Umbilical cord (tissue), 2 donors: ENCODE data around the gene ZNF532. TPM values are rescaled to one million over a fixed set of nuclear protein-coding genes. Genes with fewer than 3 reads are reported as not detected.

Source experiments
- DNase-seq: peaks from one replicate; pipeline ENCODE4 v3.0.0-alpha.2; 2015; ENCODE audit warnings: low spot score
- total RNA-seq: library from RNA; depleted of rRNA; stranded (reverse); fragments of >200 nt; gene quantifications from one replicate; pipeline ENCODE4 v1.2.3, GENCODE V29; 2014; ENCODE audit warnings: low replicate concordance; ENCODE audit not compliant: insufficient read depth

ZNF532 gene
- total RNA-seq, 1 donor from 2014 or later, result 116 TPM

DNA sequence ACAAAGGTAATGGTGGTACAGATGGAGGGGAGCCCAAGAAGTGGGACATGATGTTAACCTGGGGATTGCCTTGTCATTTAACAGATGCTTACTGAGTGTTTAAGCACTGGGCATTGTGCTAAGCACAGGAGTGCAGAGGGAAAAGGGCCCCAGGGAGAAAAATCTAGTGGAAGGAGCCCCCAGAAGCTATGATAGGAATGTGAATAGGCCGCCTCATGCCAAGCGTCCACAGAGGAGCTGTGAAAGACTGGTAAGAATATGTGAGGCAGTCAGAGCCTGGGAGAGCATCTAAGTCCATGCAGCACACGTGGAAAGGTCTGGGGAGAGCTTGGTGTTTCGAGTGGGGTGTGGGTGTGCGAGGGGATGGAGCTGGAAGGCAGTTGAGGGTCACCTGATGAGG, 5.5 kb downstream of the ZNF532 start:
- peak; percentile 70 for DNase-seq

- no peak for DNase-seq
Observed at GRCh38 chr18:58870621-58871020, 5.9 kb downstream of the ZNF532 start.

GRCh38 chr18:58871514-58872420, 7.1 kb downstream of the ZNF532 start:
- DNase-seq, result no peak

GRCh38 chr18:58878640-58879039, 14.0 kb downstream of the ZNF532 start:
- no peak for DNase-seq

- DNase-seq, result no peak
Observed at GRCh38 chr18:58881477-58881876, 16.8 kb downstream of the ZNF532 start.

DNA sequence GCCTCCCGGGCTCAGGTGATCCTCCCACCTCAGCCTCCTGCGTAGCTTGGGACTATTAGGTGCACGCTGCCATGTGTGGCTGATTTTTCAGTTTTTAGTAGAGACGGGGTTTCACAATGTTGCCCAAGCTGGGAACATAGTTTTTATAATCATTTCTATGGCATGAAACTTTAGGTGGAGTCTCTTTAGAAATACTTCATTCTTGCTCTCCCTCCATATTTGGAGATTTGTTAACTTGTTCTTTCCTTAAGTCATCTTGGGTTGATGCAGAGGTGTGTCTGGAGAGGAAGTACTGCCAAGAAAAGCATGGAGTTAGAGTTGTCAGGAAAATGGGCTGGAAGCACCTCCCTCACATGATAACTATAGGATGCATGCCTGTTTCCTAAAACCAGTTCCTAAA, 17.4 kb downstream of the ZNF532 start:
- DNase-seq, result no peak

DNA sequence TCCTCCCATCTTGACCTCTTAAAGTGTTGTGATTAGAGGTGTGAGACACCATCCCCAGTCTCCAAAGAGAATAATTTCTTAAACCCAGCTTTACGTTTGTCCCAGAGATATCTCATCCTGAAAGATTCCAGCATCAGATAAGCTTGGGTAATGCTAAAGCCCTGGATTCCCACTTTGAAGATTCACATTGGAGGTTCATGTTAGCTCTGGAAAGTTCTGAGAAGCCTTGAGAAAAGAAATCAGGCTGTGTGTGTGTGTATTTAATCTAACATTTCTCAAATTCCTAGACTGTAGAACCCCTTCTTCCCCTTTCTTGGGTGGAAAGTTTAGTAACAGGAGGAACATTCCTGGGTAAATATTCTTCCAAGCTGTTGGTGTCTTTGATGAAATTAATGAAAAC, 18.0 kb downstream of the ZNF532 start:
- DNase-seq, result peak; percentile 60

GRCh38 chr18:58884680-58885079, 20.0 kb downstream of the ZNF532 start:
- no peak for DNase-seq

- no peak for DNase-seq
Observed at GRCh38 chr18:58886431-58886830, 21.8 kb downstream of the ZNF532 start.

- no peak for DNase-seq
Observed at GRCh38 chr18:58886864-58887612, 22.4 kb downstream of the ZNF532 start.

DNA sequence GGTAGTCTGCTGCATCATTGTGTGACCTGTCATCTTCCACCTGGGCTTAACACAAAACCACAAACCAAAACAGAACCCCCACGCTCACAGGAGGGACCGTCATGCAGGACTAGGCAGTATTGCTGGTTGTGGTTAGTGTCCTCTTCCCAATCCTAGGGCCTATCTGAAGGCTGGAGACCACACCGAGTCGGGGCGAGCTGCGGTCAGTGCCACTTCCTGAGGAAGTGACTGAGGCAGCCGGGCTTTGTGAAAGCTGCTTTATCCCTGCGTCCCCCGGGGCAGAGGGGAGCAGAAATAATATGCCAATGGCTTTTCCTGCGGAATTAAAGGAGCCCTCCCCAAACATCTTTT, 22.9 kb downstream of the ZNF532 start:
- peak; percentile 55 for DNase-seq

DNA sequence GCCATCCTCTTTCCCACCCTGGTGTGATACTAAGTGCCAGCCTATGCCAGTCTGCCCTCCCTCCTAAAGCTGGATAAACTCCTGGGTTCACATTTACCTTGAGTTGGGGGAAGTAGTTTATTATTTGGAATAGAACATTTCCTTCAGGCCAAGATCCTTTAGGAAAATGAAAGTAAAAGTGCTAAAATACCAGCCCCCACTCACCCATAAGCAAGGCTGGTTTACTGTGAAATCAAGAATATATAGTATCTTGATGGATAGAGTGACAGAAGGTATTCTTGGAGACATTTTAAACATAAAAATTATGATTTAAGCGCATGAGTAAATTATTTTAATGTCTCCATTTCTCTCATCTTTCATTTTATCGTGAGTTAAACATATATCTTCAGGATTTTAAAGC, 27.1 kb downstream of the ZNF532 start:
- DNase-seq, result no peak

- no peak for DNase-seq
Observed at GRCh38 chr18:58892488-58892887, 27.8 kb downstream of the ZNF532 start.

GRCh38 chr18:58893388-58894099, 28.9 kb downstream of the ZNF532 start:
- no peak for DNase-seq

DNA sequence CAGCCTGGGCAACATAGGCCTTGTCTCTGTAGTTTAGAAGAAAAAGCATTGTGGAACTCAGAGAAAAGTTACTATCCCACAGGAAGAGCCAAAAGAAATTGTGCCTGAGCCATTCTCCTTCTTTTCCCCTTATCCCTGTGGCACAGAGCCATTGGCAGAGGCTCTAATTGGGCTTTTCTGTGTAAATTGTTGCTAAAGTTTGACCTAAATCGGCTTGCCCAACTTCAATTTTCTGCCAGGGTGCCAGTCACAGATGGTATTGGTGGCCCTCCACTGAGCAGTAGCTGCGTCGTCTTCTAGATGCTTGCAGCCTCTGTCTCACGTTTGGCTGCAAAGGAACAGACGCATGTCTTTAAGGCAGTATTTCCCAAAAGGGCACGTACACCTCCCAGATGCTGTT, 30.3 kb downstream of the ZNF532 start:
- no peak for DNase-seq

GRCh38 chr18:58895385-58895784, 30.7 kb downstream of the ZNF532 start:
- DNase-seq, result no peak

DNA sequence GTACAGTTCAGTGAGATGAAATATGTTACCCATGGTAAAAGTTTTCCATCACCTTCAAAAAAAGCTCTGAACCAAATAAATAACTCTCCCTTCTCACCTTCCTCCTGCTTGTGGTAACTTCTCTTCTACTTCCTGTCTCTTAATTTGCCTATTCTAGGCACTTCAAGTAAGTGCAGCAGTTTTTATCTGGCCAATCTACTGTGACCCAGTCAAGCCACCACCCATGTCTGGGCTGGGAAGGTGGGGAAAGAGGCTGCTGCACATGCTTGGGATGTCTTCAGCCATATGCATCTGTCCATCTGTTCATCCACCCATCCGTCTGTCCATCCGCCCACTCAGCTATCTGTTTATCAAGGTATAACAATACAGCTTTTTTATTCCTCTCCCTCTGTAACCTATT, 31.6 kb downstream of the ZNF532 start:
- DNase-seq, result no peak

GRCh38 chr18:58896734-58897508, 32.2 kb downstream of the ZNF532 start:
- DNase-seq, result no peak

DNA sequence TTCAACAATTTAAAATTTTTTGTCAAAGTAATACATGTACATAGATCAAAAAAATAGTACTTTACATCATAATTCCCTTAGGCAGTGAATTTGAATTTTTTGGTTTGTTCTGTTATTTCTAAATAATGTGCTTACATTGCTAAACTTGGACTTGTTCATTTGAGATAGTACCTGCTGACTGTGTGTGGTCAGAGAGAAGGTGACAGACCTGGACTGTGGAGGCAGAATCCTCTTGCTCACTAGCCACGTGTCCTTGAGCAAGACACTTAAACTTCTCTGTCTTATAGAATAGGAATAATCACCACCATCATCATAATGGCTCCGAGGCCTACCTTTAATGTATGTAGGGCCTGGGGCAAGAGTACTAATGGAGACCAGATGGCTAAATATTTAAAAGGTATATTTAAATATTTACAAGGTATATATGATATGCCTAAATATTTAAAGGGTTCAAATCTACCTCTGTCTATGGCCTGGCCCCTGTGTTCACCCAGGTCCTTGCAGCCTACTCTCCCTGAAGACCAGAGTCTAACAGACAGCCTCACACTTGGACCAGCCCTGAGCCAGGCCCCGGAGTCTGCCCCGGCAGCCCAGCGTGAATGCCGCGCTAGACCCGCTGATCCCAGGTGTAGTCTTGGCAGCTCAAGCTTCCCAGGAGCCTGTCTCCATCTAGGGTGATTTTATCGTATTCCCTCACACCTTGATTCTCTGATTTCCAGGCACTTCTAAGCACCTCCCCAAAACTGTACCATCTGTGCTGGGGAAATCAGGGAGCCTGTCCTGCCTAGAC, 33.5 kb downstream of the ZNF532 start:
- DNase-seq, result no peak

- DNase-seq, result no peak
Observed at GRCh38 chr18:58900015-58900649, 35.5 kb downstream of the ZNF532 start.
